Measurements from ENCODE around the gene LRRC55.

LRRC55 gene

DNA sequence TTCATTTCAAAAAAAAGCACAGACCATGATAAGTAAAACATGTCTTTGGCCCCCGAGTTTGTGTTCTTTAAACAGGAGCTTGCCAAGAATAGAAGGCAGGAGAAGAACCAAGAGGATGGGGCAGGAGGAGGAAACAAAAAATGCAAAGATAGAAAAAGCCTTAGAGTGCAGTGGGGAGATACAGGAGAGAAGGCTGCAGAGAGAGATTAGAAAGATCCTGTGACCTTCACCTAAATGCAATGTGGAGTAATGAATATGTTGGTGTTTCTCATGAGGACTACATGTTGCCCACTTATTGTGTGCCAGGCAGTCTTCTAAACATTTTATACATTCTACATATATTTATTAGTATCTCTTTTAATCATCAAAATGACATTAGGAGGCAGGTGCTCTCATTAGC is 57.6 kb downstream of the LRRC55 start:
- DNase-seq = no peak

- DNase-seq = no peak
These were observed 58.3 kb downstream of the LRRC55 start for GRCh38 chr11:57240007-57240406.

DNA sequence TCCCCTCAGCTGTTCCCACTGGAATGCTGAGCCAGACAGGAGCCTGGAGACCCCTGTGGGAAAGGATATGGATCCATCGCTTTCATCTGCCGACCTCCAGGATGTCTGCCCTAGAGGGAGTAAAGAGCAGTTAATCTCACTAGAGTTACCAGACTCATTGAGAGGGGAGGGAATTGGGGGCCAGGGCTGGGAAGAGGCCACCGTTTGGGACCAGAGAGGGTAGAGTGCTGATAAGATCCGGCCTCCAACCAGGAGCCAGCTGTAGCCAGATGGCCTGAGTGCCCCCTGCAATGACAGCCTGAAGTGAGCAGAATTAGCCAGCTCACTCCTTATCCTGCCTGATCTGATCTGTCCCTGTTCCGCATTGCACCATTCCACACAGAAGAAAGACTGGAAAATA is 59.0 kb downstream of the LRRC55 start:
- no peak for DNase-seq
